Left lung (tissue), 10 donors: Measurements from ENCODE around the gene COPS7A. TPM values are rescaled to one million over a fixed set of nuclear protein-coding genes. Genes with fewer than 3 reads are reported as not detected.
A peak's percentile ranks its signal among the peaks of the same experiment; 100 is the strongest.

Experiments used
- ATAC-seq: fragments of 200-7000 bp; cut with Tn5 transposase; one replicate; pipeline ENCODE4 v1.9.1; 2020; ENCODE audit warnings: moderate library complexity
- DNase-seq, 4 donors: peaks; one replicate each; pipeline ENCODE4 v3.0.0-alpha.2; 2013 to 2020
- H3K27ac ChIP-seq, 2 donors: fragments of 200-600 bp; sonication (generic) in 1 of 2; one replicate each; pipeline versions ENCODE4 v1.5.0 to v1.8.0; 2020 to 2021
- H3K27me3 ChIP-seq, 2 donors: fragments of 200-600 bp; sonication (generic) in 1 of 2; one replicate each; pipeline versions ENCODE4 v1.5.0 to v1.8.0; 2020 to 2021
- H3K36me3 ChIP-seq, 2 donors: fragments of 200-600 bp; sonication (generic) in 1 of 2; one replicate each; pipeline versions ENCODE4 v1.5.0 to v1.8.0; 2020 to 2021
- H3K4me1 ChIP-seq, 2 donors: fragments of 200-600 bp; one replicate each; pipeline ENCODE4 v1.8.0; 2021
- H3K4me3 ChIP-seq, 2 donors: fragments of 200-600 bp; sonication (generic) in 1 of 2; one replicate each; pipeline versions ENCODE4 v1.5.0 to v1.8.0; 2020 to 2021; ENCODE audit warnings: mild to moderate bottlenecking in 1 of 2
- H3K9me3 ChIP-seq, 2 donors: fragments of 200-600 bp; sonication (generic) in 1 of 2; one replicate each; pipeline versions ENCODE4 v1.5.0 to v1.8.0; 2020 to 2021
- CTCF ChIP-seq, 2 donors: fragments of 200-600 bp; sonication (generic) in 1 of 2; IDR thresholded peaks; one replicate each; pipeline versions ENCODE4 v1.5.0 to v1.8.0; 2021; ENCODE audit warnings: antibody characterized with exemption in 2 of 2
- intact Hi-C, 2 donors: fragments of 100-400 bp; cut with DNase I; formaldehyde crosslinking; loops; one replicate each; pipeline versions ENCODE4 v1.11.2 to v1.14.2; 2022
- polyA plus RNA-seq, 6 donors: library from polyadenylated mRNA; unstranded; fragments of 120-200 nt; gene quantifications; one replicate each; pipeline ENCODE4 v1.2.1, GENCODE V29; 2013; ENCODE audit not compliant: insufficient read length in 6 of 6
- total RNA-seq, 2 donors: library from RNA; stranded (reverse); fragmentation: NEBNext Ultra II Directional; extraction: Animal tissue kit (Norgen Biotek cat#: 25700); gene quantifications; one replicate each; pipeline ENCODE4 v1.2.1, GENCODE V29; 2021
- donor health status: DM: no; HTN: yes; CAD: no.
- donor health status: DM: no; HTN: no; CAD: no.

Gene COPS7A
- total and polyA plus RNA-seq, 8 donors: 51.4 to 67.5 (median 54.1) TPM

DNA sequence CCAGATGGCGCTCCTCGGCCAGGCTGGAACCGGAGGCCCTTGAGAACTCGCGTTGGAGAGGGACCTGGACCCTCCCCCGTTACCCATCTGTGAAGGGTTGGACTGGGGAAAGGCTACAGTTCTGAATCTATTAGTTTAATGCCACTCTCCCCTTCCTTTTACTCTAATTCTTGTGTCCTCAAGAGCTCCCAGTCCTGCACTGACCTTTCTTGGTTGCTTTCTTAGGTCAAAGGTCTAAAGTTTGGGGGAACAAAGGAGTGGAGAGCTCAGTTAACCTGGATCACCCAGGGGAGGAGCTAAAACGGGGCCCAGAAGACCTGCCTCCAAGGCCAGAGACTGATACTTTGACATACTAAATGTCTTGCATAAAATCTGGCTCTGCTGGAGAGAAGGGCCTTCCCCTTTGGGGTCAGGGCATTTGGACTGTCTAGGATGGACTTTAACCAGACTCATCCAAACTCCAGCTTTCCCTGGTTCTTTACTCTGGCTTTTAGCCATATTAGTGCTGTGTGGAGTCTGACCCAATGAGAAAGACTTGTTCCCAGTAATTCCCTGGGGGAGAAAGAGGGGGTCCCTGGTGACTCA lies 30.0 kb downstream of the COPS7A start:
- H3K27ac ChIP-seq: peak overlapping the region; percentile 98 to 99
- no peaks in the 10 kb centered on the region for H3K27me3 ChIP-seq
- peak; percentile 0 to 34 for TF ChIP-seq CTCF (IDR thresholded peaks at IDR 0.05)
- ATAC-seq (no peak), DNase-seq (no peak)
- intact Hi-C loops: no loop called here
- peaks cover 10 to 36% of the 10 kb centered on the region in 2 donors for H3K4me1 ChIP-seq
- H3K36me3 ChIP-seq: peaks cover 4 to 31% of the 10 kb centered on the region in 2 donors
- H3K9me3 ChIP-seq: no peaks in the 10 kb centered on the region
- H3K4me3 ChIP-seq: peak overlapping the region in 1 of 2 donors; percentile 94

GRCh38 chr12:6754411-6754810 lies 30.6 kb downstream of the COPS7A start:
- Histone ChIP-seq H3K4me1 (peaks cover 10 to 36% of the 10 kb centered on the region in 2 donors), H3K27me3 (no peaks in the 10 kb centered on the region), H3K4me3 (no peak overlapping the region), H3K9me3 (no peaks in the 10 kb centered on the region), H3K36me3 (peaks cover 0 to 25% of the 10 kb centered on the region in 2 donors), H3K27ac (peak overlapping the region; percentile 98 to 99)
- no peak for TF ChIP-seq CTCF (IDR thresholded peaks at IDR 0.05)
- DNase-seq (no peak), ATAC-seq (no peak)
- intact Hi-C loops: no loop called here

DNA sequence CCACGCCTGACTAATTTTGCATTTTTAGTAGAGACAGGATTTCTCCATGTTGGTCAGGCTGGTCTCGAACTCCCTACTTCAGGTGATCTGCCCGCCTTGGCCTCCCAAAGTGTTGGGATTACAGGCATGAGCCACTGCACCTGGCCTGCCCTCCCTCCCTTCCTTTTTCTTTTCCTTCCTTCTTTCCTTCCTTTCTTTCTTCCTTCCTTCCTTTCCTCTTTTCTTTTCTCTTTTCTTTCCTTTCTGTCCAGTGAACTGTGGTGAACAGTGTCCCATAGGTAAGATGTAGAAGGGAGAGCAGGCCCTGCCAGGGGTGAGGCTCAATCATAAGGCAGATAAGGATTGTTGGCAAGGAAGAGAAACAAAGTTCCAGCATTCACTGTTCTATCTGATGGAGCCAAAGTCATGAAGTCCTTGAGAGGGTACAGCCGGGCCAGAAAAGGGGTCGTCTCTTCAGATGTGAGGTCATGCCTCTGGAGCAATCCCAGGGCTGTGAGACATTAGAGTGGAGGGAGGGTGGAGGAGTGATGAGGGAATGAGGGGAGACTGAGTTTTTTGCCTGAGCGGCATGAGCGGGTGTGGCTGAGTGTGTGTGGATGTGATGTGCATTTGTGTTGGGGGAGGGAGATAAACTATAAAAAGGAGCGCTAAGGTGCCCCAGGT lies 33.3 kb downstream of the COPS7A start:
- DNase-seq (no peak), ATAC-seq (no peak)
- no peaks in the 10 kb centered on the region for H3K36me3 ChIP-seq

GRCh38 chr12:6758506-6759095 lies 34.8 kb downstream of the COPS7A start:
- H3K4me3 ChIP-seq: no peak overlapping the region
- ATAC-seq (no peak), DNase-seq (peak in 1 of 4 donors; percentile 48)
- no peak overlapping the region for H3K27ac ChIP-seq
- intact Hi-C loops: no loop called here
- no peaks in the 10 kb centered on the region for H3K36me3 ChIP-seq
- H3K9me3 ChIP-seq: no peaks in the 10 kb centered on the region
- peaks cover 0 to 5% of the 10 kb centered on the region in 2 donors for H3K27me3 ChIP-seq
- H3K4me1 ChIP-seq: peaks cover 12 to 17% of the 10 kb centered on the region in 2 donors
- TF ChIP-seq CTCF (IDR thresholded peaks at IDR 0.05): no peak

More for the DNA sequence above, 33.3 kb downstream of the COPS7A start:
- Histone ChIP-seq H3K4me1 (peaks cover 8 to 16% of the 10 kb centered on the region in 2 donors), H3K27ac (no peak overlapping the region), H3K27me3 (no peaks in the 10 kb centered on the region), H3K4me3 (no peak overlapping the region), H3K9me3 (no peaks in the 10 kb centered on the region)
- no peak for TF ChIP-seq CTCF (IDR thresholded peaks at IDR 0.05)
- intact Hi-C loops: no loop called here

GRCh38 chr12:6759741-6760140 lies 35.9 kb downstream of the COPS7A start:
- DNase-seq: no peak
- H3K36me3 ChIP-seq: no peaks in the 10 kb centered on the region
- intact Hi-C loops: no loop called here
- peaks cover 11 to 16% of the 10 kb centered on the region in 2 donors for H3K4me1 ChIP-seq
- TF ChIP-seq CTCF (IDR thresholded peaks at IDR 0.05): no peak
- H3K27me3 ChIP-seq: peaks cover 0 to 11% of the 10 kb centered on the region in 2 donors
- H3K4me3 ChIP-seq: no peak overlapping the region
- H3K27ac ChIP-seq: no peak overlapping the region
- no peaks in the 10 kb centered on the region for H3K9me3 ChIP-seq
- ATAC-seq: no peak
